Spleen (tissue), 7 donors: ENCODE data around the gene AKR1D1.
"Not testable (repeated sequence)": the region's sequence is repeated elsewhere in the genome, so short reads cannot be mapped to it uniquely, and the experiment has no call there.

Experiments
- CTCF ChIP-seq, 11 experiments: fragments of 200-600 bp in 7 of 11; fragments of 450-650 bp in 4 of 11; sonication (generic) in 4 of 11; IDR thresholded peaks in 8 of 11; conservative IDR thresholded peaks in 3 of 11; 1 replicate in 7 of 11; 2 replicates in 4 of 11; pipeline versions ENCODE4 v1.4.0 to v1.8.0; 2016 to 2021; ENCODE audit warnings: antibody characterized with exemption in 11 of 11, inconsistent platforms in 4 of 11, mild to moderate bottlenecking in 1 of 11
- POLR2A ChIP-seq, 3 donors: fragments of 450-650 bp; IDR thresholded peaks; one replicate each; pipeline ENCODE4 v1.5.1; 2017; ENCODE audit warnings: antibody characterized with exemption in 3 of 3, mild to moderate bottlenecking in 1 of 3
- donor health status: DM: no; HTN: no; CAD: no; lungs with moderate emphysema.
- donor health status: DM: no; HTN: no; CAD: no.
- donor health status: DM: no; HTN: no; CAD: no.

GRCh38 chr7:138146221-138146620 is 70.0 kb downstream of the AKR1D1 start:
- TF ChIP-seq CTCF (IDR thresholded peaks at IDR 0.05 in 8 of 11, conservative IDR thresholded peaks at IDR 0.05 in 3 of 11); POLR2A (IDR thresholded peaks at IDR 0.05): not testable (repeated sequence)
